A549 treated with GW870086 at 1 μM for 4 hours (cell line): ENCODE results near the gene NUP205. TPM values are rescaled to one million over a fixed set of nuclear protein-coding genes. Genes with fewer than 3 reads are reported as not detected.

Source experiments
- total RNA-seq: library from RNA; stranded (reverse); fragments of 200-300 nt; extraction: Qiagen RNA extraction; gene quantifications from 5 replicates; pipeline ENCODE4 v1.2.3, GENCODE V29; 2022; ENCODE audit warnings: low read depth

NUP205 gene, protein sequence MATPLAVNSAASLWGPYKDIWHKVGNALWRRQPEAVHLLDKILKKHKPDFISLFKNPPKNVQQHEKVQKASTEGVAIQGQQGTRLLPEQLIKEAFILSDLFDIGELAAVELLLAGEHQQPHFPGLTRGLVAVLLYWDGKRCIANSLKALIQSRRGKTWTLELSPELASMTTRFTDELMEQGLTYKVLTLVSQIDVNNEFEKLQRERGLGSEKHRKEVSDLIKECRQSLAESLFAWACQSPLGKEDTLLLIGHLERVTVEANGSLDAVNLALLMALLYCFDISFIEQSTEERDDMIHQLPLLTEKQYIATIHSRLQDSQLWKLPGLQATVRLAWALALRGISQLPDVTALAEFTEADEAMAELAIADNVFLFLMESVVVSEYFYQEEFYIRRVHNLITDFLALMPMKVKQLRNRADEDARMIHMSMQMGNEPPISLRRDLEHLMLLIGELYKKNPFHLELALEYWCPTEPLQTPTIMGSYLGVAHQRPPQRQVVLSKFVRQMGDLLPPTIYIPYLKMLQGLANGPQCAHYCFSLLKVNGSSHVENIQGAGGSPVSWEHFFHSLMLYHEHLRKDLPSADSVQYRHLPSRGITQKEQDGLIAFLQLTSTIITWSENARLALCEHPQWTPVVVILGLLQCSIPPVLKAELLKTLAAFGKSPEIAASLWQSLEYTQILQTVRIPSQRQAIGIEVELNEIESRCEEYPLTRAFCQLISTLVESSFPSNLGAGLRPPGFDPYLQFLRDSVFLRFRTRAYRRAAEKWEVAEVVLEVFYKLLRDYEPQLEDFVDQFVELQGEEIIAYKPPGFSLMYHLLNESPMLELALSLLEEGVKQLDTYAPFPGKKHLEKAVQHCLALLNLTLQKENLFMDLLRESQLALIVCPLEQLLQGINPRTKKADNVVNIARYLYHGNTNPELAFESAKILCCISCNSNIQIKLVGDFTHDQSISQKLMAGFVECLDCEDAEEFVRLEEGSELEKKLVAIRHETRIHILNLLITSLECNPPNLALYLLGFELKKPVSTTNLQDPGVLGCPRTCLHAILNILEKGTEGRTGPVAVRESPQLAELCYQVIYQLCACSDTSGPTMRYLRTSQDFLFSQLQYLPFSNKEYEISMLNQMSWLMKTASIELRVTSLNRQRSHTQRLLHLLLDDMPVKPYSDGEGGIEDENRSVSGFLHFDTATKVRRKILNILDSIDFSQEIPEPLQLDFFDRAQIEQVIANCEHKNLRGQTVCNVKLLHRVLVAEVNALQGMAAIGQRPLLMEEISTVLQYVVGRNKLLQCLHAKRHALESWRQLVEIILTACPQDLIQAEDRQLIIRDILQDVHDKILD (N-terminal part only)
- 46.1 to 56.5 TPM (median 50.6 TPM) in 5 replicates for total RNA-seq

DNA sequence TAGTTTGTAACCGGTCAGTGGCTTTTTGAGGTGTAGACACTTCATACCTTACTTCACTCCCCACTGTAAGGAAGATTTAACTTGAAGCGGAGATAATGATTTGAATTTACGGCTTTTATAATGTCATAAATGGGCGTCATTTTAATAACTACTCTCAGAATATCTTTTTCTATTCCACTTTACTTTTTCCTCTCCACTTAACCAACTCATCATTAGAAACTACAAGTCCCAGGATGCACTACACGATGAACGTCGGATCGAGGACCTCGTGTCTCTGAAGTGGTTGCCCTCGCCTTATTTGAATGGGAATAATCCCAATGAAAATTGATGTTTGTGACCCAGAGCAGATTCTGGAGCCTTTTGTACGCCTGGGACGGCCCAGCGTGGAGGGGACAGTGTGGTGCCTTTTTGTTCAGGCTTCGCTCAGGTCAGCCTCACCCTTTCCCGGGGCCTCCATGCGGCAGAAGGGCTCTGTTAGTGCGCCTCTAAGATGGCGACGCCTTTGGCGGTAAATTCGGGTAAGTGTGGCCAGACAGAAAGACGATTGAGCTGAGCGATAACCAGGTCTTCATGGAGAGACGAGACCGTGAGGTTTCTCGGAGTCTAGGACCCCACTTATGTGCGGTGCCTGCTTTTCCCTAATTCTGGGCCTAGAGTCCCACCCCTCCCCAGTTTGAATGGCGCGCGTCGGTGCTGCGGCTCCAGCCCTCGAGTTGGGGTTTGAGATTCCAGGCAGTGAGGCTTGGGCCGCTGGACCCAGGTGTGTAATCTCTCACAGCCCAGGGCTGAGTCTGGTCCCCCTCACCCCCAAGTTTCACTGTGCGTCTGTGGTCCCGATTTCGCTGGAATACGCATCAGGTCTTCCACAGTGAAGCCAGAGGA lies at the start of gene NUP205:
Gene NUP205 (plus strand): TSS at position 463 of the 882 bp plus-strand sequence. CDS start 28 bp downstream, at position 491.

DNA sequence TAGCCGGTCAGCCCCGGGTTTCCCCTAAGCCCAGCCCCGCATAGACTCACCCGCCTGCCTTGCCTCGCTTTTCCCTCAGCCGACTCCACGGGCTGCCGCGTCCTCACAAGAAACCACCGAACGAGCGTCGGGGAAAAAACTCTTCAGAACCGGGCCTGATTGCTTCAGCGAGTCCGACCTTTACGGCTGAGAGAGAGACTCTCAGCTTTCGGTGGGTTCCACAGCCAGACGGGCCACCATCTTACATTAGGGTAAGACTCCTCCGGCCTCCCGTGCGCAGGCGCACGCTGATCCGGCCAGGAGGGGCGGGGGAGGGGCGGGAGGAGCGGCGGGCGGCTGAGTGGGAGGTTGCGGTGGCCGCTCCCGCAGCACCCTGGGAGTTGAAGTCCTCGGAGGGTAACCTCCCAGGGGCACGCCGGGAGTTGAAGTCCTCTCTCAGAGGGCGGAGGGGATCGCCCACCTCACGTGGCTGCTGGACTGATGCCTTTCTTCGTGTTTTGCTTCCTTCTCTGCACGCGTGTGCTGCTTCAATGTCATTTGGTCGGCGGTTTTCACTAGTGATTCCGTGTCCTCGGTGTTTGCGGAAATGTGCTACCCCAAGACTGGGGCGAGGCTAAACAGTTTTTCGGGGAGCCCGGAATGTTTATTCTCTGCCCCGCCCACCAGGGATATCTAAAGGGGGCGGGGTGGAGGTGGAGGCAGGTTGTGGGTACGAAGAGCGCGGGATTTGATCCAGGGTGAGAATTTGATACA lies 47.7 kb upstream of the NUP205 start, which contains the start of gene CNOT4:
Gene CNOT4 (minus strand): TSS at position 264 of the 753 bp plus-strand sequence. CDS start 71,771 bp downstream, outside the sequence.

DNA sequence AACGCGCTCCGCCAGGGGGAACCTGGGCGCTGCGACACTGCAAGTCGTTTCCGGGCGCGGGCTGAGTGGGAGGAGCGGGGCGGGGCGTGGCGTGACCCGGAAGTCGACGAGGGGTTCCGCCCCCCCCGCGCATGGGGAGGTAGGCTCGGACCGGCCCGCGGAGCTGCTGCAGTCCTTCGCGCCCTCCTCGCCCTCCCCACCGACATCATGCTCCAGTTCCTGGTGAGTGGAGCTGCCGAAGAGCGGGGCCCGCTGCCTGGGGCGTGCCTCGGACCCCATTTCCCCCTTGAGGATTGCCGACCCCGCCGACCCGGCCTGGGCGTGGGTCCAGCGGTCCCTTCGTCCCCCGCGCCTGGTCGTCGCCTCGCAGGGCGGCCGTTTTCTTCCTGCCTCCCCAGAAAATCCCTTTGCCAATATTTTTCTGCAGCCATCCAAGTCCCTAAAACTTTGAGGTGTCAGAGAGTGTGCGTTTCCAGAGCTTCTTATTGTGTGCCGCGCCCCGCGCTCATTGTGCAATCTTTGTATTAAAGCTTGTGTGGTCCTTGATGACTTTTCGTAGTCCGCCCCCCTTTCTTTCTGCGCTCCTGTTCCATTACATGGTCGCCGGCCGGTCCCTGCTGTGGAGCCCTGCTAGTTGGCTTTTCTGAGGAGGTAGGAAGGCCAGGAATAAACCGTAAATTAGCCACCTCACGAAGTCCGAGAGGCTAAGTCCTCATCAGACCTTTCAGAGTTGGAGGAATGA lies 104.8 kb downstream of the NUP205 start, which contains the start of gene STMP1:
Gene STMP1 (plus strand): TSS at position 142 of the 742 bp plus-strand sequence.

Other genes with a start within 250 kb of the NUP205 start
- 10.0 to 11.8 TPM (median 10.7 TPM) in 5 replicates for gene CNOT4, start 47.8 kb upstream of the NUP205 start, total RNA-seq
- gene STMP1, start 104.6 kb downstream of the NUP205 start, total RNA-seq = 28.5 to 37.3 TPM (median 31.1 TPM) in 5 replicates
- not detected in 5 replicates for gene SLC13A4, start 170.3 kb downstream of the NUP205 start, total RNA-seq
- 0.12 TPM in 1 of 5 replicates, not detected in the others for gene FAM180A, start 190.9 kb downstream of the NUP205 start, total RNA-seq